Activated CD4-positive, alpha-beta T cell treated with anti-CD3 and anti-CD28 coated beads for 4 hours (primary cell): Measurements from ENCODE around the gene PLIN1.

Experiments used
- DNase-seq, 2 donors: peaks; one replicate each; pipeline ENCODE4 v3.0.0-alpha.2; 2020

The PLIN1 gene

GRCh38 chr15:89623165-89623564 lies 56.0 kb downstream of the PLIN1 start:
- no peak for DNase-seq

GRCh38 chr15:89621547-89621946 lies 57.6 kb downstream of the PLIN1 start:
- DNase-seq: no peak

- no peak for DNase-seq
Measured at GRCh38 chr15:89616228-89616627, 62.9 kb downstream of the PLIN1 start.

- no peak for DNase-seq
Measured at GRCh38 chr15:89615135-89615534, 64.0 kb downstream of the PLIN1 start.
